Mesendoderm (in vitro differentiated cells): ENCODE results near the gene ITLN1.

ENCODE experiments used
- DNase-seq: peaks from one replicate; pipeline ENCODE4 v3.0.0; 2013
- H2AK5ac ChIP-seq: 2 replicates; pipeline ENCODE4 v1.6.1; 2013; ENCODE audit warnings: low read length, inconsistent platforms
- H2BK120ac ChIP-seq: 2 replicates; pipeline ENCODE4 v1.6.1; 2013; ENCODE audit warnings: low read depth, mild to moderate bottlenecking, low read length, moderate library complexity, mixed read lengths
- H2BK15ac ChIP-seq: replicated peaks from 2 replicates; pipeline ENCODE4 v1.6.1; 2013; ENCODE audit warnings: low read depth, mild to moderate bottlenecking, moderate library complexity
- H2BK5ac ChIP-seq: 2 replicates; pipeline ENCODE4 v1.6.1; 2013; ENCODE audit warnings: low read length, inconsistent platforms
- H3K18ac ChIP-seq: 2 replicates; pipeline ENCODE4 v1.6.1; 2013; ENCODE audit warnings: mild to moderate bottlenecking, low read length, mixed read lengths
- H3K23ac ChIP-seq: one replicate; pipeline ENCODE4 v1.6.1; 2013; ENCODE audit warnings: low read length
- H3K27ac ChIP-seq: 2 replicates; pipeline ENCODE4 v1.5.1; 2013; ENCODE audit warnings: low read depth, mild to moderate bottlenecking, inconsistent platforms, low read length, moderate library complexity
- H3K27me3 ChIP-seq: 2 replicates; pipeline ENCODE4 v1.6.1; 2013; ENCODE audit warnings: low read length, control low read depth, mild to moderate bottlenecking, inconsistent platforms; ENCODE audit not compliant: insufficient read depth, poor library complexity
- H3K36me3 ChIP-seq: 2 replicates; pipeline ENCODE4 v1.6.1; 2013; ENCODE audit warnings: low read length, inconsistent platforms; ENCODE audit not compliant: control insufficient read depth, insufficient read depth
- H3K4ac ChIP-seq: one replicate; pipeline ENCODE4 v1.6.1; 2013; ENCODE audit warnings: low read depth, mild to moderate bottlenecking, low read length, moderate library complexity
- H3K4me1 ChIP-seq: 2 replicates; pipeline ENCODE4 v1.6.1; 2013; ENCODE audit warnings: low read depth, low read length, inconsistent platforms; ENCODE audit not compliant: control insufficient read depth
- H3K4me2 ChIP-seq: 2 replicates; pipeline ENCODE4 v1.6.1; 2013; ENCODE audit warnings: low read length
- H3K4me3 ChIP-seq: 2 replicates; pipeline ENCODE4 v1.5.1; 2013; ENCODE audit warnings: mild to moderate bottlenecking, low read length
- H3K56ac ChIP-seq: one replicate; pipeline ENCODE4 v1.6.1; 2013; ENCODE audit warnings: low read length
- H3K79me1 ChIP-seq: 2 replicates; pipeline ENCODE4 v1.6.1; 2013; ENCODE audit warnings: low read length, inconsistent platforms
- H3K79me2 ChIP-seq: 2 replicates; pipeline ENCODE4 v1.6.1; 2013; ENCODE audit warnings: mild to moderate bottlenecking, low read length; ENCODE audit not compliant: control insufficient read depth, insufficient read depth
- H3K9ac ChIP-seq: 2 replicates; pipeline ENCODE4 v1.6.1; 2013; ENCODE audit warnings: low read length, inconsistent platforms
- H4K5ac ChIP-seq: one replicate; pipeline ENCODE4 v1.6.1; 2013; ENCODE audit warnings: low read length
- H4K8ac ChIP-seq: one replicate; pipeline ENCODE4 v1.6.1; 2013; ENCODE audit warnings: low read depth, mild to moderate bottlenecking, control low read depth, low read length, moderate library complexity
- WGBS: extraction: QIAGEN DNeasy Blood & Tissue Kit; methylation state at CpG from one replicate; pipeline ENCODE4 v1.1.7; 2013; ENCODE audit warnings: low lambda C conversion rate, missing lambda C conversion rate; ENCODE audit not compliant: insufficient coverage; ENCODE audit errors: extremely low coverage; 5-methylcytosine and 5-hydroxymethylcytosine counted together

Gene ITLN1

DNA sequence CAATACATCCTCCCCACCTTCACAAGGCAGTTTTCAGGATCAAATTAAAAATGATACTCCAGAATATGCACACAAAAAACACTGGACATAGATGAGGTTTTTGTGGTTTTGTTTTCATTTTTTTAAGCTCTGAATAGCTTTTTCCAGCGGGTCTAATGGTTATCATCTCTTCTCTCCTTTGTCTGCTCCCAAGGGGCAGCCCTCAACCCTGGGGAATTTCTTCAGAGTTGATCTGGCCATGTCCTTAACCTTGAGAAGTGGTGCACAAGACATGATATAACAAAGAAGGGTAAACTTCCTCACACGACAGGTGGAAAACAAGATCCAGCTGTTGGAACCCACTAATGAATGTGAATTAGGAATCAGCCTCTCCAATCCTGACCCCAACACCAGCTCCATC is 20.8 kb downstream of the ITLN1 start:
- no peaks in the 10 kb centered on the region for H3K79me1 ChIP-seq
- H3K36me3 ChIP-seq, result no peaks in the 10 kb centered on the region
- H2AK5ac ChIP-seq, result no peak overlapping the region
- no peak overlapping the region for H3K23ac ChIP-seq
- no peaks in the 10 kb centered on the region for H3K27me3 ChIP-seq
- no peak overlapping the region for H3K4me2 ChIP-seq
- no peak overlapping the region for H3K9ac ChIP-seq
- no peaks in the 10 kb centered on the region for H3K4me1 ChIP-seq
- no peak overlapping the region for H3K4me3 ChIP-seq
- H2BK15ac ChIP-seq, result no peak overlapping the region
- no peak overlapping the region for H4K5ac ChIP-seq
- no peak overlapping the region for H4K8ac ChIP-seq
- no peak overlapping the region for H2BK5ac ChIP-seq
- WGBS, result no CpG with 5 or more reads among the region's 2 CpGs
- H3K56ac ChIP-seq, result no peak overlapping the region
- H3K4ac ChIP-seq, result no peak overlapping the region
- DNase-seq, result no peak
- no peak overlapping the region for H3K18ac ChIP-seq
- no peak overlapping the region for H3K27ac ChIP-seq
- no peaks in the 10 kb centered on the region for H3K79me2 ChIP-seq
- H2BK120ac ChIP-seq, result no peak overlapping the region

DNA sequence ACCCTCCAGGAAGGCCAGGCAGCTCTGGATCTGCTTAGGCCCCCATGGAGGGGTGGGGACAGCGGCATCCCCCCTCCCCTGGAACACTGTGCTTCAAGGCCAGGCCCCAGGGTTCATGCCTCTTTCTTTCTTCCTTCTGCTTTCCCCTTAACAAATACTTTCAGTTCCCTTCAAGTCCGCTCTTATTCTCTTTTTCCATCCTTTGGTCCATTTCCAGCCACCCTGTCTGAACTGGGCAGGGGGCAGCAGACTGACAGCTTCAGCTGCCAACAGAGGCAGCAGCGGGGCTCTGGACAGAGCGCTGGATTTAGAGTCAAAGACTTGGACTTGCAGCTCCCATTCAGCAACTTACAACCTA is 21.2 kb downstream of the ITLN1 start:
- H3K4ac ChIP-seq, result no peak overlapping the region
- no CpG with 5 or more reads among the region's 4 CpGs for WGBS
- H3K4me2 ChIP-seq, result no peak overlapping the region

DNA sequence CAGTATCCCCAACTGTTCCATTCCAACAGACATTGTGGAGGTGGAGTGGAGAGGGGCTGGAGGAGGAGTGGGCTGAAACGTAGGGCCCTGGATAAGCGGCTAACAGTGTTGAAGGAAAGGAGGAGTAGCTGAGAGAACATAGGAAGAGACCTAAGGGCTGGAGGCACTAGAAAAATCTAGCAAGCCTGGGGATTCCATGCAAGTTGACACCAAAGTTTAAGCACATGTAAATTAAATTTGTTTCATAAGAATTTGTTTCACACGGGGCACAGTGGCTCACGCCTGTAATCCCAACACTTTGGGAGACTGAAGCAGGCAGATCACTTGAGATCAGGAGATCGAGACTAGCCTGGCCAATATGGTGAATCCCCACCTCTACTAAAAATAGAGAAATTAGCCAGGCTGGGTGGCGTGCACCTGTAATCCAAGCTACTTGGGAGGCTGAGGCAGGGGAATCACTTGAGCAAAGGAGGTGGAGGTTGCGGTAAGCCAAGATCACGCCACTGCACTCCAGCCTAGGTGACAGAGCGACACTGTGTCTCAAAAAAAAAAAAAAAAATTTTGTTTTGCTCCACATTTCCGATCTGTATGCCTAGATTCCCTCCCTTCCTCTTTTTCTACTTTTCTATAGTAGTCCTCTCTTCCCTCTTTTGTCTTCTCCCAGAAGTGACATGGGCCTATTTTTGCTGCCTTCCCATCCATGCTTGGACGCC is 21.8 kb downstream of the ITLN1 start:
- Histone ChIP-seq H3K79me1 (no peaks in the 10 kb centered on the region), H3K23ac (no peak overlapping the region), H4K5ac (no peak overlapping the region), H3K4me1 (no peaks in the 10 kb centered on the region), H3K36me3 (no peaks in the 10 kb centered on the region), H3K4me3 (no peak overlapping the region), H3K79me2 (no peaks in the 10 kb centered on the region), H3K4ac (no peak overlapping the region), H3K56ac (no peak overlapping the region), H3K27ac (no peak overlapping the region), H3K4me2 (no peak overlapping the region), H2BK5ac (no peak overlapping the region), H4K8ac (no peak overlapping the region), H3K9ac (no peak overlapping the region), H3K27me3 (no peaks in the 10 kb centered on the region), H2BK15ac (no peak overlapping the region), H3K18ac (no peak overlapping the region), H2BK120ac (no peak overlapping the region), H2AK5ac (no peak overlapping the region)
- WGBS, result no CpG with 5 or more reads among the region's 11 CpGs
- no peak for DNase-seq

More for the DNA sequence above, 21.2 kb downstream of the ITLN1 start:
- H4K8ac ChIP-seq, result no peak overlapping the region
- no peak overlapping the region for H2BK5ac ChIP-seq
- no peak overlapping the region for H3K27ac ChIP-seq
- H3K27me3 ChIP-seq, result no peaks in the 10 kb centered on the region
- DNase-seq, result no peak
- no peak overlapping the region for H3K56ac ChIP-seq
- H2BK15ac ChIP-seq, result no peak overlapping the region
- no peaks in the 10 kb centered on the region for H3K79me2 ChIP-seq
- H3K36me3 ChIP-seq, result no peaks in the 10 kb centered on the region
- no peak overlapping the region for H4K5ac ChIP-seq
- H2AK5ac ChIP-seq, result no peak overlapping the region
- H3K18ac ChIP-seq, result no peak overlapping the region
- H3K4me1 ChIP-seq, result no peaks in the 10 kb centered on the region
- H3K23ac ChIP-seq, result no peak overlapping the region
- no peak overlapping the region for H2BK120ac ChIP-seq
- no peaks in the 10 kb centered on the region for H3K79me1 ChIP-seq
- H3K4me3 ChIP-seq, result no peak overlapping the region
- H3K9ac ChIP-seq, result no peak overlapping the region

GRCh38 chr1:160862203-160863060 is 22.5 kb downstream of the ITLN1 start, which contains the start of gene CD244:
Gene CD244, minus strand, starts transcription at chr1:160862887. Its CDS starts 210 bp downstream, at chr1:160862677.
- H3K4me1 ChIP-seq, result no peaks in the 10 kb centered on the region
- WGBS, result no CpG with 5 or more reads among the region's 12 CpGs
- H3K9ac ChIP-seq, result no peak within 1 kb of the TSS
- no peak within 1 kb of the TSS for H3K4ac ChIP-seq
- no peaks in the 10 kb centered on the region for H3K79me1 ChIP-seq
- H2AK5ac ChIP-seq, result no peak within 1 kb of the TSS
- H4K5ac ChIP-seq, result no peak within 1 kb of the TSS
- peak; percentile 48 for DNase-seq
- H4K8ac ChIP-seq, result no peak within 1 kb of the TSS
- H3K36me3 ChIP-seq, result no peaks in the 10 kb centered on the region
- H3K79me2 ChIP-seq, result no peaks in the 10 kb centered on the region
- no peak within 1 kb of the TSS for H3K18ac ChIP-seq
- H2BK5ac ChIP-seq, result no peak within 1 kb of the TSS
- no peak within 1 kb of the TSS for H3K4me3 ChIP-seq
- no peak within 1 kb of the TSS for H3K4me2 ChIP-seq
- no peak within 1 kb of the TSS for H3K27ac ChIP-seq
- H2BK15ac ChIP-seq, result no peak within 1 kb of the TSS
- no peaks in the 10 kb centered on the region for H3K27me3 ChIP-seq
- H3K56ac ChIP-seq, result no peak within 1 kb of the TSS
- no peak within 1 kb of the TSS for H3K23ac ChIP-seq
- H2BK120ac ChIP-seq, result no peak within 1 kb of the TSS

GRCh38 chr1:160860840-160861505 is 24.0 kb downstream of the ITLN1 start:
- no peak overlapping the region for H3K27ac ChIP-seq
- no peaks in the 10 kb centered on the region for H3K36me3 ChIP-seq
- no peak overlapping the region for H2BK120ac ChIP-seq
- H3K18ac ChIP-seq, result no peak overlapping the region
- no peaks in the 10 kb centered on the region for H3K4me1 ChIP-seq
- no peak for DNase-seq
- no peaks in the 10 kb centered on the region for H3K27me3 ChIP-seq
- no peak overlapping the region for H3K4me2 ChIP-seq
- no CpG with 5 or more reads among the region's 5 CpGs for WGBS
- H4K8ac ChIP-seq, result no peak overlapping the region
- no peaks in the 10 kb centered on the region for H3K79me1 ChIP-seq
- no peak overlapping the region for H2AK5ac ChIP-seq
- H3K23ac ChIP-seq, result no peak overlapping the region
- H2BK15ac ChIP-seq, result no peak overlapping the region
- no peaks in the 10 kb centered on the region for H3K79me2 ChIP-seq
- H3K4ac ChIP-seq, result no peak overlapping the region
- H3K56ac ChIP-seq, result no peak overlapping the region
- H3K9ac ChIP-seq, result no peak overlapping the region
- no peak overlapping the region for H3K4me3 ChIP-seq
- H2BK5ac ChIP-seq, result no peak overlapping the region
- no peak overlapping the region for H4K5ac ChIP-seq
